Peyer's patch (tissue), 4 donors: ENCODE results near the gene PCNP.

Experiments
- CTCF ChIP-seq, 6 experiments: fragments of 450-650 bp in 4 of 6; fragments of 200-600 bp in 2 of 6; sonication (generic) in 1 of 6; IDR thresholded peaks; one replicate each; pipeline ENCODE4 v1.5.1; 2017 to 2019; ENCODE audit warnings: antibody characterized with exemption in 6 of 6, mild to moderate bottlenecking in 3 of 6, moderate library complexity in 1 of 6
- POLR2A ChIP-seq, 2 donors: fragments of 450-650 bp; IDR thresholded peaks; one replicate each; pipeline ENCODE4 v1.5.1; 2017; ENCODE audit warnings: antibody characterized with exemption in 2 of 2, mild to moderate bottlenecking in 2 of 2, moderate library complexity in 2 of 2

GRCh38 chr3:101618726-101619125 lies 44.7 kb downstream of the PCNP start:
- TF ChIP-seq CTCF (IDR thresholded peaks at IDR 0.05) (no peak), POLR2A (IDR thresholded peaks at IDR 0.05) (no peak)
